ENCODE measurements around the gene SEC23IP.

Gene SEC23IP

DNA sequence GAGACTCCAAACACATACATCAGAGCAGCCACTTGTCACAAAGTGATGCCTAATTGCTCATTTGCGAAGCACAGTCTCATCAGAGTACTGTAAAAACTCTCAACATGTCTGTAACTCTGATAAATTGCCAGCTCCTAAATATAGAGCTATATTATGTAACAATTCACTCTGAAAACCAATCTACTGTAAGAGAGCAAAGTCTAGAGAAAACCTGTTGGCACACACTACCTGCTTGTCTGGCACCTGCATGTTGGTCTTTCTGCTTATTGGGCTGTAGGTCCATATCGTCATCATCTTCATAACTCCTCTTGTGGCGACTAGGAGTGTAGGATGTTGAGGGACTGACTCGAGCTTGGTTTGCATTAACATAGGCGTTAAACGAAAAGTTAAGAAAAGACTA is 39.7 kb upstream of the SEC23IP start:
- TF ChIP-seq, protein P1, sequence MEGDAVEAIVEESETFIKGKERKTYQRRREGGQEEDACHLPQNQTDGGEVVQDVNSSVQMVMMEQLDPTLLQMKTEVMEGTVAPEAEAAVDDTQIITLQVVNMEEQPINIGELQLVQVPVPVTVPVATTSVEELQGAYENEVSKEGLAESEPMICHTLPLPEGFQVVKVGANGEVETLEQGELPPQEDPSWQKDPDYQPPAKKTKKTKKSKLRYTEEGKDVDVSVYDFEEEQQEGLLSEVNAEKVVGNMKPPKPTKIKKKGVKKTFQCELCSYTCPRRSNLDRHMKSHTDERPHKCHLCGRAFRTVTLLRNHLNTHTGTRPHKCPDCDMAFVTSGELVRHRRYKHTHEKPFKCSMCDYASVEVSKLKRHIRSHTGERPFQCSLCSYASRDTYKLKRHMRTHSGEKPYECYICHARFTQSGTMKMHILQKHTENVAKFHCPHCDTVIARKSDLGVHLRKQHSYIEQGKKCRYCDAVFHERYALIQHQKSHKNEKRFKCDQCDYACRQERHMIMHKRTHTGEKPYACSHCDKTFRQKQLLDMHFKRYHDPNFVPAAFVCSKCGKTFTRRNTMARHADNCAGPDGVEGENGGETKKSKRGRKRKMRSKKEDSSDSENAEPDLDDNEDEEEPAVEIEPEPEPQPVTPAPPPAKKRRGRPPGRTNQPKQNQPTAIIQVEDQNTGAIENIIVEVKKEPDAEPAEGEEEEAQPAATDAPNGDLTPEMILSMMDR (IDR thresholded peaks at IDR 0.05): no peak
- Mint-ChIP-seq H3K9me3 (no peaks in the 10 kb centered on the region), H3K27ac (no peak overlapping the region), H3K36me3 (ENCODE audit: low read depth) (peaks cover 68% of the 10 kb centered on the region), H3K4me1 (no peaks in the 10 kb centered on the region), H3K4me3 (no peak overlapping the region), H3K27me3 (ENCODE audit: low read depth, poor library complexity) (no peaks in the 10 kb centered on the region)
- DNase-seq: no peak

- no peaks in the 10 kb centered on the region for H3K27me3 Mint-ChIP-seq (ENCODE audit: low read depth, poor library complexity)
- no peak overlapping the region for H3K27ac Mint-ChIP-seq
- H3K4me3 Mint-ChIP-seq: no peak overlapping the region
These were observed 39.0 kb upstream of the SEC23IP start for GRCh38 chr10:119853574-119853973.

DNA sequence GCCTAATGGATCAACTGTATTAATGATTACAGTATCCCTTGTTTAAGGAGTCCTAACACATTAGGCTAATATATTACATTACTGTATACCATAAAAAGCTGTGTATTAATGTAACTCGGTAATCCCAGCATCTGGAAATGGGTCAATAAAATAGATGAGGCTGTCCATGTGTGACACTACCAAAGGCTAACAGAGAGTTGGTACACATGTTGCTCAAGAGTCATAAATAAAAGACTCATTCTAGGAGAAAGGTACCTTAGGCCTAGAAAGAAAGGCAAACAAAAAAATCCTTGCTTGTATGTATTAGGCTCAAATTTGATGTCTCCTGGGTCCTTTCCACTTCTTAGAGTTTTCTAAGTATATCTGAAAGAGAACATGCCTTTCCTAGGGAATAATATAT is 34.5 kb upstream of the SEC23IP start:
- TF ChIP-seq, protein P1 (IDR thresholded peaks at IDR 0.05): no peak
- peaks cover 41% of the 10 kb centered on the region for H3K36me3 Mint-ChIP-seq (ENCODE audit: low read depth)
- H3K9me3 Mint-ChIP-seq: no peaks in the 10 kb centered on the region
- no peaks in the 10 kb centered on the region for H3K27me3 Mint-ChIP-seq (ENCODE audit: low read depth, poor library complexity)
- peaks cover 7% of the 10 kb centered on the region for H3K4me1 Mint-ChIP-seq
- DNase-seq: no peak
- no peak overlapping the region for H3K4me3 Mint-ChIP-seq
- no peak overlapping the region for H3K27ac Mint-ChIP-seq

More at GRCh38 chr10:119853574-119853973, 39.0 kb upstream of the SEC23IP start:
- Mint-ChIP-seq H3K36me3 (ENCODE audit: low read depth) (peaks cover 61% of the 10 kb centered on the region), H3K4me1 (no peaks in the 10 kb centered on the region), H3K9me3 (no peaks in the 10 kb centered on the region)
- no peak for DNase-seq
- TF ChIP-seq, protein P1 (IDR thresholded peaks at IDR 0.05): no peak

- DNase-seq: no peak
- H3K27ac Mint-ChIP-seq: no peak overlapping the region
- peaks cover 11% of the 10 kb centered on the region for H3K9me3 Mint-ChIP-seq
These were observed 32.9 kb upstream of the SEC23IP start for GRCh38 chr10:119859420-119860258.

GRCh38 chr10:119860866-119861607 is 31.5 kb upstream of the SEC23IP start:
- peaks cover 25% of the 10 kb centered on the region for H3K9me3 Mint-ChIP-seq
- no peak for DNase-seq
- no peaks in the 10 kb centered on the region for H3K27me3 Mint-ChIP-seq (ENCODE audit: low read depth, poor library complexity)
- no peak overlapping the region for H3K4me3 Mint-ChIP-seq
- TF ChIP-seq, protein P1 (IDR thresholded peaks at IDR 0.05): no peak
- H3K36me3 Mint-ChIP-seq (ENCODE audit: low read depth): peaks cover 52% of the 10 kb centered on the region
- H3K4me1 Mint-ChIP-seq: peaks cover 7% of the 10 kb centered on the region
- peak overlapping the region; percentile 47 for H3K27ac Mint-ChIP-seq

More at GRCh38 chr10:119859420-119860258, 32.9 kb upstream of the SEC23IP start:
- Mint-ChIP-seq H3K27me3 (ENCODE audit: low read depth, poor library complexity) (no peaks in the 10 kb centered on the region), H3K4me1 (peaks cover 7% of the 10 kb centered on the region), H3K36me3 (ENCODE audit: low read depth) (peaks cover 51% of the 10 kb centered on the region), H3K4me3 (no peak overlapping the region)
- TF ChIP-seq, protein P1 (IDR thresholded peaks at IDR 0.05): peak; percentile 71

Measured in nephron progenitor cell (in vitro differentiated cells).